GM18867 (cell line): Measurements from ENCODE around the gene VANGL2.

ENCODE experiments used
- ATAC-seq: cut with Tn5 transposase; IDR thresholded peaks from one replicate; pipeline ENCODE4 v1.9.1; 2021; ENCODE audit warnings: mild to moderate bottlenecking, moderate library complexity; ENCODE audit not compliant: unreplicated experiment

The VANGL2 gene

DNA sequence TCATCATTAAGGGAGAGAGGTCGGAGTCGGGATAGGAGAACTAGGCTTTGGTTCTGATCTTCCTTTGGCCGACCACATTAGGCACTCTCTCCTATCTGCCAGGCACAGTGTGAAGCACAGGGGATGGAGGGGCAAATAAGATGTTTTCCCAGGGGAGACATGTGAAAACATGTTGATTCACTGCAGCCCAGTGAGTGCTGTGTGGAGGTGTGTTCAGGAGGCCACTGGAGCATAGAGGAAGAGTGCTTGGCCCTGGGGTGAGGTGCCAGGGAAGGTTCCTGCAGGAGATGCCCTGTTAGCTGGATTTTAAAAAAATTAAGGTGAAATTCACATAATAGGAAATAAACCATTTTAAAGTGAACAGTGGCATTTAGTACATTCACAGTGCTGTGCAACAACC is 3.7 kb downstream of the VANGL2 start:
- ATAC-seq, result no peak

GRCh38 chr1:160405331-160405877 is 5.0 kb downstream of the VANGL2 start:
- ATAC-seq, result no peak

- no peak for ATAC-seq
Observed at GRCh38 chr1:160406131-160406968, 6.0 kb downstream of the VANGL2 start.

DNA sequence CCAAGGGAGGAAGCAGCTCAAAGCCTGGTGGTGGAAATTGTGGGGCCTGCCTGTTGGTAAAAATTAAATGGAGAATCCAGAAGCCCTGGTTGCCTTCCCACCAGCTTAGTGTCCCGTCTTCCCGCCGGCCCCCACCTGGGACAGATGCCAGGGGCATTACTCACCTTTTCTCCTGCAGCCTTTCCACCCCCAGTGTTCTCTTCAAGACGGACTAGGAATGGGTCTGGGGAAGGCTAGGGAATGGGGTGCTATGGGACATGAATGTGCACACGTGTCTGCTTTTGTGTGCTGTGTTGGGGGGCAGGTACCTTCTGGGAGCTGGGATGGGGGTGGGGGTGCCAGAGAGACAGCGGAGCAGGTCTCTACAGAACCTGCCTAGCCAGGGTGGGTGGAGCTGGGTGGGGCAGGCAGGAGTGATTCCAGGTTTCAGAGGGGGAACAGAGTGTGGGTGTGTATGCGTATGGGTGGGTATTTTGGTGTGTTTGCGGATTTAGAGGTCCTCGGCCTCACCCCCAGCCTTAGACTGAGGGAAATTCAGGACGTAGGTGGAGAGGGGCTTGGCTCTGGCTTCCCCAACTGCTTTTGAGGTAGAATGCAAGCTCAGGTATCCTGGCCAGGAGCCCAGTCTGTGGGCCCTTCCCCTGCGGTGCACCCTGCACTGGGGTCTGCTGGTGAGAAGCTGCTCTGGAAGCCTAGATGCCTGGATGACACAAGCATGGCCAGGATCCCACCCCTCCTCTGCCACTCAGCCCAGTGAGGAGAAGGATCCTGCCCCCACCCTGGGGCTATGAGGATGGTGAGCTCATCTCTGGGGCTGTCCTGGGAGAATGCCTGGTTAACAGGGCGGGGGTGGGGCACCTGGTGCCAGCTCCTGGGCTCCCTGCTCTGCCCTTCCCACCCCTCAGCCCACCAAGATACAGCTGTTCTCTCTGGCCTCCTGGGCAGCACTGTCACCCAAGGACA is 7.8 kb downstream of the VANGL2 start:
- no peak for ATAC-seq

GRCh38 chr1:160408864-160409263 is 8.5 kb downstream of the VANGL2 start:
- no peak for ATAC-seq

- ATAC-seq, result no peak
Observed at GRCh38 chr1:160409486-160409885, 9.1 kb downstream of the VANGL2 start.

DNA sequence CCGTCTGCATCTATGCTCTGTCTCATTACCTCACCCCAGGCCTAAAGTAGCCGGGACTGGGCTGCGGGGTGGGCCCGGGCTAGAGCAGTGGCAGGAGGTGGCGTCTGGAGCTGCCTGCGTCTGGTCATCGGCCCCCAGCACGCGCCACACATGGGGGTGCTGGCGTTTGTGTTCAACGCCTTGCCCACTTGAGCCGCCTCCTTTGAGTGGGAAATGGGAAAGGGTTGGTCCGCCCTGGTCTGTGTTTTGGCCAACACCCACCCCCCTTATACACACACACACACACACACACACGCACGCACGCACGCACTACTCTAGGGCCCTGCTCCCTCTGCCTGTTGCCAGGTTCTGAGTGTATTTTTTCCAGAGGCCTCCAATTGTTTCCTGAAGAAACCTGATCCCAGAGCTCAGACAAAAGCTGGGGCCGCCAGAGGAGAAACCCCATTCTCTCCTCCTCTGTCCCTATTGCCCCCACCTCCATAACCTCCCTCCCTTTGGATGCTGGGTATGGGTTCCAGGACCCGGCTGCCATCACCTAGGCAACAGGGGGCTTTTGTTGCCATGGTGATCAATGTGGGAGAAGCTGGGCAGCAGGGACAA is 10.1 kb downstream of the VANGL2 start:
- ATAC-seq, result no peak

GRCh38 chr1:160411271-160412027 is 11.1 kb downstream of the VANGL2 start:
- ATAC-seq, result no peak

DNA sequence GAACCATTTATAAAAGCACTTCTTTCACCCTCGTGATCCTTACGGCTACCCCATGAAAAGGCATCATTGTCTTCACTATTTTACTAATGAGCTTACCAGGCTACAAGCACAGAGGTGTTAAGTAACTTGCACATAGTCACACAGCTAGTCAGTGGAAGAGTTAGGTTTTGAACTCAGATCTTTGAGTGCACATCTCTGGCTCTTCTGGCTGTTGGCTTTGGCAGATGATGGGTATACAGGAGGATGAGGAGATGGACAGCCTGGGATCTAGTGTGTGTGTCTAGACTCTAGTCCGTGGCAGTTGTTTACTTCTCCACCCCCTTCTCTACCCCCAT is 11.6 kb downstream of the VANGL2 start:
- no peak for ATAC-seq

GRCh38 chr1:160413716-160414115 is 13.4 kb downstream of the VANGL2 start:
- ATAC-seq, result no peak

- no peak for ATAC-seq
Observed at GRCh38 chr1:160414881-160415280, 14.5 kb downstream of the VANGL2 start.

DNA sequence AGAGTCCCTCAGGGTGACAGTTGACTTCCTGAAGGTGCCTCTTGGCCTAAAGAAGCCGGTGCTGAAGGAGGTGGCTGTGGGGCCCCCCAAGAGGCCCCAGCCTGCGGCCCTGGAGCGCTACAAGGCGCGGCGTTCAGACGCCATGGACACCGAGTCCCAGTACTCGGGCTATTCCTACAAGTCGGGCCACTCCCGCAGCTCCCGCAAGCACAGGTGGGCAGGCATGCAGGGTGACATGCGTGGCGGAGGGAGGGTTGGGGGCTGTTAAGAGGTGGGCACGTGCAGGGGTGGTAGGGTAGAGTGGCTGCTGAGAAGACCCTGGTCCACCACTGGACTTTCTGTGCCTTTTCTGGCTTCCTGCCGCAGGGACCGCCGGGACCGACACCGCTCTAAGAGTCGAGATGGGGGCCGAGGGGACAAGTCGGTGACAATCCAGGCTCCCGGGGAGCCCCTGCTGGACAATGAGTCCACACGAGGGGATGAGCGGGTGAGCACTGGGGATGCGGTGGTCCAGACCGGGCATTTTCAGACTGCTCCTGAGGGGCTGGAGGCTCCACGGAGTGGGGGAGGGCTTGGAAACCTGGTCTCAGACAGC is 15.4 kb downstream of the VANGL2 start:
- no peak for ATAC-seq

DNA sequence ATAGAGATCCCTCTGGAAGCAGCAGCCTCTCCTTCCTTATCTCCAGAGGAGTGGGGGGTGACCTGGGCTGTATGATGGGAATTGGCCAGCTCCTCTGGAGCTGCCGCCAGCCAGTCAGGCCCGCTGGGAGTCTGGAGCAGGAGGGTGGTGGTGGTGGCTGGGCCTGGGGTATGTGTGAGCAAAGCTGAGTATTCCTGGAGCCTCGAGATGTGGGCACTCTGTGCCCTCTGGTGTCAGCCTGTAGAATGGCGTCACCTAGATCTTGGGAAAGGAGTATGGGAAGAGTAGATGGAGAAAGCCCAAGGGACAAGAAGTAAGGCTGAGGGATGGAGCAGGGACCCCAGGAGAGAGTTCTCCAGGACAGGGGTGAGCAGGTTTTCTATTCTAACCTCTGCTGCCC is 16.0 kb downstream of the VANGL2 start:
- no peak for ATAC-seq

- ATAC-seq, result no peak
Observed at GRCh38 chr1:160418483-160418882, 18.1 kb downstream of the VANGL2 start.

DNA sequence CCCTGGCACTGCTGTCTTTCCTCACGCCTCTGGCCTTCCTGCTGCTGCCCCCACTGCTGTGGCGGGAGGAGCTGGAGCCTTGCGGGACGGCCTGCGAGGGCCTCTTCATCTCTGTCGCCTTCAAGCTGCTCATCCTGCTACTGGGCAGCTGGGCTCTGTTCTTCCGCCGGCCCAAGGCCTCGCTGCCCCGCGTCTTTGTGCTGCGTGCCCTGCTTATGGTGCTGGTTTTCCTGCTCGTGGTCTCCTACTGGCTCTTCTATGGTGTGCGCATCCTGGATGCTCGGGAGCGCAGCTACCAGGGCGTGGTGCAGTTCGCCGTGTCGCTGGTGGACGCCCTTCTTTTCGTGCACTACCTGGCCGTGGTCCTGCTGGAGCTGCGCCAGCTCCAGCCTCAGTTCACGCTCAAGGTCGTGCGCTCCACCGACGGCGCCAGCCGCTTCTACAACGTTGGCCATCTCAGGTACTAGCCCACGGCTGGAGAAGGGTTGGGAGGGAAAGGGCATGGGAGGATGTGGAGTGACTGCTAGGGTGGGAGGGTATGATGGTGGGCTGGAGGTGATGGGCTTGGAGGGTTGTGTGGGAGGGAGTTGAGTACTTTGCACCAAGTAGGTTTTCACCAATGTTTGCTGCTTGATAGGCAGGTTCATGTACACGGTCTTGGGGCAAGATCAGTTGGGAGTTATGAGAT is 18.9 kb downstream of the VANGL2 start:
- ATAC-seq, result no peak

- no peak for ATAC-seq
Observed at GRCh38 chr1:160419838-160420169, 19.4 kb downstream of the VANGL2 start.

GRCh38 chr1:160420881-160421842 is 20.8 kb downstream of the VANGL2 start:
- no peak for ATAC-seq

- ATAC-seq, result no peak
Observed at GRCh38 chr1:160421881-160422280, 21.5 kb downstream of the VANGL2 start.

DNA sequence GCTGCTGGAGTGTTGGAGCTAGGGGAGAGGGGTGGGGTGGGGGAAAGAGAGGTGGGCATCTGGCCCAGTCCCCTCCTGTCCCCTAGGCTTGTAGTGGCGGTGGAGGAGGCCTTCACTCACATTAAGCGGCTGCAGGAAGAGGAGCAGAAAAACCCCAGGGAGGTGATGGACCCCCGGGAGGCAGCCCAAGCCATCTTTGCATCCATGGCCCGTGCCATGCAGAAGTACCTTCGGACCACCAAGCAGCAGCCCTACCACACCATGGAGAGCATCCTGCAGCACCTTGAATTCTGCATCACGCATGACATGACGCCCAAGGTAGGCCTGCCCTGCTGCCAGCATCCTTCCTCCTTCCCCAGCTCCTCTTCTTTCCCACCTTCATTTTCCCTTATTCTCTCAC is 23.6 kb downstream of the VANGL2 start:
- no peak for ATAC-seq
